ENCODE results near the gene EIF5.
"Not testable (repeated sequence)": the region's sequence is repeated elsewhere in the genome, so short reads cannot be mapped to it uniquely, and the experiment has no call there.

Gene EIF5

GRCh38 chr14:103347091-103347815 lies 13.2 kb downstream of the EIF5 start:
- DNase-seq (ENCODE audit: low read depth, low spot score): no peak
- Histone ChIP-seq H3K4me3 (no peak overlapping the region), H3K9ac (ENCODE audit: insufficient read length) (no peak overlapping the region), H3K36me3 (ENCODE audit: insufficient read depth, low read length) (peaks cover 29% of the 10 kb centered on the region), H3K27ac (no peak overlapping the region), H3K9me3 (ENCODE audit: low read depth, low read length) (no peaks in the 10 kb centered on the region)
- TF ChIP-seq EZH2 (IDR thresholded peaks at IDR 0.05): no peak
- no peak for TF ChIP-seq FOXP2 (optimal IDR thresholded peaks at IDR 0.05; ENCODE audit: control extremely low read depth, extremely low read length, insufficient read depth)
- no peak for TF ChIP-seq POLR2AphosphoS5 (IDR thresholded peaks at IDR 0.05; ENCODE audit: borderline replicate concordance, low read depth, low read length)

- H3K4me3 ChIP-seq: no peak overlapping the region
- no peak overlapping the region for H3K27ac ChIP-seq
- H3K9ac ChIP-seq (ENCODE audit: insufficient read length): no peak overlapping the region
- H3K36me3 ChIP-seq (ENCODE audit: insufficient read depth, low read length): peaks cover 20% of the 10 kb centered on the region
- no peak for DNase-seq (ENCODE audit: low read depth, low spot score)
- no peak for TF ChIP-seq POLR2AphosphoS5 (IDR thresholded peaks at IDR 0.05; ENCODE audit: borderline replicate concordance, low read depth, low read length)
- no peak for TF ChIP-seq FOXP2 (optimal IDR thresholded peaks at IDR 0.05; ENCODE audit: control extremely low read depth, extremely low read length, insufficient read depth)
- no peak for TF ChIP-seq EZH2 (IDR thresholded peaks at IDR 0.05)
- H3K9me3 ChIP-seq (ENCODE audit: low read depth, low read length): no peaks in the 10 kb centered on the region
Observed at GRCh38 chr14:103348154-103348553, 14.1 kb downstream of the EIF5 start.

DNA sequence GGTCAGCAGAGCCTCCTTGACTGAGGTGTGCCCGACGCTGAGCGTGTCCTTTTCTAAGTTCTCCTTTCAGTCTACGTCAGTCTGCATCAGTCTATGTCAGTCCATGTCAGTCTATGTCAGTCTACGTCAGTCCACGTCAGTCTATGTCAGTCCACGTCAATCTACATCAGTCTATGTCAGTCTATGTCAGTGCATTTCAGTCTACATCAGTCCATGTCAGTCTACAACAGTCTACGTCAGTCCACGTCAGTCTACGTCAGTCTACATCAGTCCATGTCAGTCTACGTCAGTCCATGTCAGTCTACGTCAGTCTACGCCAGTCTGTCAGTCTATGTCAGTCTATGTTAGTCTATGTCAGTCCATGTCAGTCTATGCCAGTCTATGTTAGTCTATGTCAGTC lies 15.9 kb downstream of the EIF5 start:
- H3K36me3 ChIP-seq (ENCODE audit: insufficient read depth, low read length): peaks cover 1% of the 10 kb centered on the region
- TF ChIP-seq FOXP2 (optimal IDR thresholded peaks at IDR 0.05; ENCODE audit: control extremely low read depth, extremely low read length, insufficient read depth): no peak
- no peak for TF ChIP-seq EZH2 (IDR thresholded peaks at IDR 0.05)
- TF ChIP-seq POLR2AphosphoS5 (IDR thresholded peaks at IDR 0.05; ENCODE audit: borderline replicate concordance, low read depth, low read length): no peak
- no peak for DNase-seq (ENCODE audit: low read depth, low spot score)
- no peak overlapping the region for H3K27ac ChIP-seq
- H3K9me3 ChIP-seq (ENCODE audit: low read depth, low read length): no peaks in the 10 kb centered on the region
- H3K9ac ChIP-seq (ENCODE audit: insufficient read length): no peak overlapping the region
- no peak overlapping the region for H3K4me3 ChIP-seq

DNA sequence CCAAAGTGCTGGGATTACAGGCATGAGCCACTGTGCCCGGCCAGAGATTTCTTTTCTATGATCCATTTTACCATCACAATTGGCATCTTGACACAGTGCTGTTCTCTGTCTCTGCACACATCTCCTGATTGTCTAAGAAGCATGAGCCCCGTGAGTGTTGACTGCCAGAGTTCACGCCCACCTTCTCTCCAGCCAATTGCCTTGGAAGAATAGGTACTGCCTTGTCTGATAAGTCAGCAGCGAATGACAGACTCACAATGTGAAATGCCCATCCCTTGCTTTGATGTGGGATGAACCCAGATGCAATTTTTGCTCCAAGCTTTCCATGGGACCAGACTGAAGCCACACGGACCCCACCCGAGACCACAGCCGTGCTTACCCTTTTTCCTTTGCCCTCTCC lies 19.3 kb downstream of the EIF5 start:
- H3K27ac ChIP-seq: no peak overlapping the region
- H3K36me3 ChIP-seq (ENCODE audit: insufficient read depth, low read length): no peaks in the 10 kb centered on the region
- DNase-seq (ENCODE audit: low read depth, low spot score): no peak
- H3K9me3 ChIP-seq (ENCODE audit: low read depth, low read length): no peaks in the 10 kb centered on the region
- H3K4me3 ChIP-seq: no peak overlapping the region
- H3K9ac ChIP-seq (ENCODE audit: insufficient read length): no peak overlapping the region
- TF ChIP-seq FOXP2 (optimal IDR thresholded peaks at IDR 0.05; ENCODE audit: control extremely low read depth, extremely low read length, insufficient read depth) (no peak), POLR2AphosphoS5 (IDR thresholded peaks at IDR 0.05; ENCODE audit: borderline replicate concordance, low read depth, low read length) (no peak)

- no peak overlapping the region for H3K4me3 ChIP-seq
- no peaks in the 10 kb centered on the region for H3K36me3 ChIP-seq (ENCODE audit: insufficient read depth, low read length)
- no peak overlapping the region for H3K27ac ChIP-seq
- TF ChIP-seq FOXP2 (optimal IDR thresholded peaks at IDR 0.05; ENCODE audit: control extremely low read depth, extremely low read length, insufficient read depth): no peak
- TF ChIP-seq POLR2AphosphoS5 (IDR thresholded peaks at IDR 0.05; ENCODE audit: borderline replicate concordance, low read depth, low read length): no peak
- no peak for TF ChIP-seq EZH2 (IDR thresholded peaks at IDR 0.05)
- no peak overlapping the region for H3K9ac ChIP-seq (ENCODE audit: insufficient read length)
- no peaks in the 10 kb centered on the region for H3K9me3 ChIP-seq (ENCODE audit: low read depth, low read length)
- no peak for DNase-seq (ENCODE audit: low read depth, low spot score)
Observed at GRCh38 chr14:103354141-103354540, 20.1 kb downstream of the EIF5 start.

- Histone ChIP-seq H3K4me3 (peak overlapping the region; percentile 49), H3K36me3 (ENCODE audit: insufficient read depth, low read length) (no peaks in the 10 kb centered on the region), H3K9ac (ENCODE audit: insufficient read length) (peak overlapping the region; percentile 21), H3K9me3 (ENCODE audit: low read depth, low read length) (no peaks in the 10 kb centered on the region), H3K27ac (peak overlapping the region; percentile 22; the same call in 1 of the 2 replicates)
- DNase-seq (ENCODE audit: low read depth, low spot score): no peak
- TF ChIP-seq FOXP2 (optimal IDR thresholded peaks at IDR 0.05; ENCODE audit: control extremely low read depth, extremely low read length, insufficient read depth): no peak
- no peak for TF ChIP-seq EZH2 (IDR thresholded peaks at IDR 0.05)
Observed at GRCh38 chr14:103356024-103356682, 22.1 kb downstream of the EIF5 start.

- H3K27ac ChIP-seq; H3K9ac ChIP-seq (ENCODE audit: insufficient read length); H3K9me3 ChIP-seq (ENCODE audit: low read depth, low read length); H3K36me3 ChIP-seq (ENCODE audit: insufficient read depth, low read length); H3K4me3 ChIP-seq; DNase-seq (ENCODE audit: low read depth, low spot score): not testable (repeated sequence)
Observed at GRCh38 chr14:103357552-103357951, 23.5 kb downstream of the EIF5 start.

DNA sequence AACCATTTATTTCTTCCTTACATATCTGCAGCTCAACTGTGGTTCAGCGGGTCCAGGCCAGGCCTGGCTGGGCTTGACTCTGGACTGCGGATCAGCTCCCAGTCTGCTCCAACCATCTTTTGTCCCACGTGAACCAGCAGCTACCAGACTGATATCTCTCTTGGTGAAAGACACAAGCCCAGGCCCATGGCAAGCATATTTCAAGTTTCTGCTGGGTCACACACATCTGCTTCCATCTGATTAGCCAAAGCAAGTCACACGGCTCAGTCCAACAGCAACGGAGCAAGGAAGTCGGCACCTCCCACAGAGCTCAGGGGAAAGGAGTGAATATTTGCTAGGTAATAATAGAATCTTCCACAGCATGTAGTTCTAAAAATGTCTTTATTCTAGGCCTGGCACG lies 26.5 kb downstream of the EIF5 start:
- no peak overlapping the region for H3K9ac ChIP-seq (ENCODE audit: insufficient read length)
- no peak for TF ChIP-seq POLR2AphosphoS5 (IDR thresholded peaks at IDR 0.05; ENCODE audit: borderline replicate concordance, low read depth, low read length)
- TF ChIP-seq FOXP2 (optimal IDR thresholded peaks at IDR 0.05; ENCODE audit: control extremely low read depth, extremely low read length, insufficient read depth): no peak
- TF ChIP-seq EZH2 (IDR thresholded peaks at IDR 0.05): no peak
- no peak overlapping the region for H3K27ac ChIP-seq
- peaks cover 14% of the 10 kb centered on the region for H3K9me3 ChIP-seq (ENCODE audit: low read depth, low read length)
- no peaks in the 10 kb centered on the region for H3K36me3 ChIP-seq (ENCODE audit: insufficient read depth, low read length)
- no peak for DNase-seq (ENCODE audit: low read depth, low spot score)
- H3K4me3 ChIP-seq: no peak overlapping the region

- peaks cover 14% of the 10 kb centered on the region for H3K9me3 ChIP-seq (ENCODE audit: low read depth, low read length)
- no peak overlapping the region for H3K27ac ChIP-seq
- H3K36me3 ChIP-seq (ENCODE audit: insufficient read depth, low read length): no peaks in the 10 kb centered on the region
- H3K4me3 ChIP-seq: no peak overlapping the region
- DNase-seq (ENCODE audit: low read depth, low spot score): no peak
- no peak overlapping the region for H3K9ac ChIP-seq (ENCODE audit: insufficient read length)
- no peak for TF ChIP-seq POLR2AphosphoS5 (IDR thresholded peaks at IDR 0.05; ENCODE audit: borderline replicate concordance, low read depth, low read length)
- TF ChIP-seq EZH2 (IDR thresholded peaks at IDR 0.05): no peak
- no peak for TF ChIP-seq FOXP2 (optimal IDR thresholded peaks at IDR 0.05; ENCODE audit: control extremely low read depth, extremely low read length, insufficient read depth)
Observed at GRCh38 chr14:103361867-103362266, 27.8 kb downstream of the EIF5 start.
